ENCODE data around the gene RALGPS2.

Gene RALGPS2

DNA sequence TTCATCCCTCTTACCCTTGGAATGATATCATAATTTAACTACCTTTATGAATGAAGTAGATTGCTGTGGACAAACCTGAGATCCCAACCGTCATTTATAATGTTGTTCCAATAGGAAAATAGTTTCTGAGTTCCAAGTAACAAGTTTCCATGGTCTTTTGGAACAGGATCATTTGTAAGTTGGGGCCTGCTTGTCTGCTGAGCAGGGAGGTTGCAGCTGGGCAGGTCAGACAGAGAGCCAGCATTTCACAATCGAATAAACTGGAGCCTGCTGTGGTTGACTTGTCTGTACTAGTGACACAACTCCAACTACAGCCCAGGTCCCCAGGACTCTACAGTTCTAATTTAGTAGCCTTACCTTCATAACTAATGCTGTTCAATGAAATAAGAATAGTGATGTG is 18.6 kb upstream of the RALGPS2 start (continued):
- TF ChIP-seq ZNF768 (tag by site-specific recombination; IDR thresholded peaks at IDR 0.05) = no peak
- TF ChIP-seq ZIC2 (tag by site-specific recombination; IDR thresholded peaks at IDR 0.05) = no peak
- TF ChIP-seq, protein P1, sequence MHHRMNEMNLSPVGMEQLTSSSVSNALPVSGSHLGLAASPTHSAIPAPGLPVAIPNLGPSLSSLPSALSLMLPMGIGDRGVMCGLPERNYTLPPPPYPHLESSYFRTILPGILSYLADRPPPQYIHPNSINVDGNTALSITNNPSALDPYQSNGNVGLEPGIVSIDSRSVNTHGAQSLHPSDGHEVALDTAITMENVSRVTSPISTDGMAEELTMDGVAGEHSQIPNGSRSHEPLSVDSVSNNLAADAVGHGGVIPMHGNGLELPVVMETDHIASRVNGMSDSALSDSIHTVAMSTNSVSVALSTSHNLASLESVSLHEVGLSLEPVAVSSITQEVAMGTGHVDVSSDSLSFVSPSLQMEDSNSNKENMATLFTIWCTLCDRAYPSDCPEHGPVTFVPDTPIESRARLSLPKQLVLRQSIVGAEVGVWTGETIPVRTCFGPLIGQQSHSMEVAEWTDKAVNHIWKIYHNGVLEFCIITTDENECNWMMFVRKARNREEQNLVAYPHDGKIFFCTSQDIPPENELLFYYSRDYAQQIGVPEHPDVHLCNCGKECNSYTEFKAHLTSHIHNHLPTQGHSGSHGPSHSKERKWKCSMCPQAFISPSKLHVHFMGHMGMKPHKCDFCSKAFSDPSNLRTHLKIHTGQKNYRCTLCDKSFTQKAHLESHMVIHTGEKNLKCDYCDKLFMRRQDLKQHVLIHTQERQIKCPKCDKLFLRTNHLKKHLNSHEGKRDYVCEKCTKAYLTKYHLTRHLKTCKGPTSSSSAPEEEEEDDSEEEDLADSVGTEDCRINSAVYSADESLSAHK (tag by site-specific recombination; IDR thresholded peaks at IDR 0.05) = no peak
- TF ChIP-seq ZNF140 (tag by site-specific recombination; IDR thresholded peaks at IDR 0.05) = no peak
- TF ChIP-seq HOXD13 (CRISPR knock-in tag; IDR thresholded peaks at IDR 0.05; ENCODE audit: borderline replicate concordance) = no peak
- no peak for TF ChIP-seq ZFP41 (tag by site-specific recombination; IDR thresholded peaks at IDR 0.05; ENCODE audit: borderline replicate concordance)

DNA sequence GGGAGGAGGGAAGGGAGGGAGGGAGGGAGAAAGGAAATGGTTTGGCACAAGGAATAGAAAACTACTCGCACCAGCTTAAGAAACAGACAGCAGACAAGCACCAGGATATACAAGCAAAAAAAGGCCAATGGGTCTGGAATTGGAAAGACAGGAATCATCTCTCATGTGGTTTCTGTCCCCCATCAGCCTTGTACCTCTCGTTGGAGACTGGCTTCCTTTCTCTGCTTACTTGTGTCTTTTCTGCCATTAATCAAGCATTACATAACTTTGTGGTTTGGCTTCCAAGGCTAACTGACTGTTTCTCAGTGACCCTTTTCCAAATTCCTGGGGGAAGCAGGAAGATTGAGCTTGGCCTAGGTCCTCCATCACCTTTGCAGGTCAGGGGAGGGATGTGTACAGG is 11.8 kb upstream of the RALGPS2 start:
- CTCF ChIA-PET = no interaction called here

More for the DNA sequence above, 11.8 kb upstream of the RALGPS2 start:
- no peak for TF ChIP-seq ZNF416 (tag by site-specific recombination; IDR thresholded peaks at IDR 0.05)
- no peak for TF ChIP-seq ZNF610 (tag by site-specific recombination; IDR thresholded peaks at IDR 0.05; ENCODE audit: borderline replicate concordance)
- TF ChIP-seq ZNF785 (tag by site-specific recombination; IDR thresholded peaks at IDR 0.05) = no peak
- TF ChIP-seq, protein P2, sequence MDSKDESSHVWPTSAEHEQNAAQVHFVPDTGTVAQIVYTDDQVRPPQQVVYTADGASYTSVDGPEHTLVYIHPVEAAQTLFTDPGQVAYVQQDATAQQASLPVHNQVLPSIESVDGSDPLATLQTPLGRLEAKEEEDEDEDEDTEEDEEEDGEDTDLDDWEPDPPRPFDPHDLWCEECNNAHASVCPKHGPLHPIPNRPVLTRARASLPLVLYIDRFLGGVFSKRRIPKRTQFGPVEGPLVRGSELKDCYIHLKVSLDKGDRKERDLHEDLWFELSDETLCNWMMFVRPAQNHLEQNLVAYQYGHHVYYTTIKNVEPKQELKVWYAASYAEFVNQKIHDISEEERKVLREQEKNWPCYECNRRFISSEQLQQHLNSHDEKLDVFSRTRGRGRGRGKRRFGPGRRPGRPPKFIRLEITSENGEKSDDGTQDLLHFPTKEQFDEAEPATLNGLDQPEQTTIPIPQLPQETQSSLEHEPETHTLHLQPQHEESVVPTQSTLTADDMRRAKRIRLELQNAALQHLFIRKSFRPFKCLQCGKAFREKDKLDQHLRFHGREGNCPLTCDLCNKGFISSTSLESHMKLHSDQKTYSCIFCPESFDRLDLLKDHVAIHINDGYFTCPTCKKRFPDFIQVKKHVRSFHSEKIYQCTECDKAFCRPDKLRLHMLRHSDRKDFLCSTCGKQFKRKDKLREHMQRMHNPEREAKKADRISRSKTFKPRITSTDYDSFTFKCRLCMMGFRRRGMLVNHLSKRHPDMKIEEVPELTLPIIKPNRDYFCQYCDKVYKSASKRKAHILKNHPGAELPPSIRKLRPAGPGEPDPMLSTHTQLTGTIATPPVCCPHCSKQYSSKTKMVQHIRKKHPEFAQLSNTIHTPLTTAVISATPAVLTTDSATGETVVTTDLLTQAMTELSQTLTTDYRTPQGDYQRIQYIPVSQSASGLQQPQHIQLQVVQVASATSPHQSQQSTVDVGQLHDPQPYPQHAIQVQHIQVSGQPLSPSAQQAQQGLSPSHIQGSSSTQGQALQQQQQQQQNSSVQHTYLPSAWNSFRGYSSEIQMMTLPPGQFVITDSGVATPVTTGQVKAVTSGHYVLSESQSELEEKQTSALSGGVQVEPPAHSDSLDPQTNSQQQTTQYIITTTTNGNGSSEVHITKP (tag by site-specific recombination; IDR thresholded peaks at IDR 0.05) = no peak
- no peak for TF ChIP-seq ZNF394 (tag by site-specific recombination; IDR thresholded peaks at IDR 0.05; ENCODE audit: borderline replicate concordance)
- TF ChIP-seq ZNF48 (tag by site-specific recombination; IDR thresholded peaks at IDR 0.05) = no peak
- no peak for TF ChIP-seq ZNF555 (tag by site-specific recombination; conservative IDR thresholded peaks at IDR 0.05)
- TF ChIP-seq ZFP69B (tag by site-specific recombination; IDR thresholded peaks at IDR 0.05) = no peak
- TF ChIP-seq, protein P3, sequence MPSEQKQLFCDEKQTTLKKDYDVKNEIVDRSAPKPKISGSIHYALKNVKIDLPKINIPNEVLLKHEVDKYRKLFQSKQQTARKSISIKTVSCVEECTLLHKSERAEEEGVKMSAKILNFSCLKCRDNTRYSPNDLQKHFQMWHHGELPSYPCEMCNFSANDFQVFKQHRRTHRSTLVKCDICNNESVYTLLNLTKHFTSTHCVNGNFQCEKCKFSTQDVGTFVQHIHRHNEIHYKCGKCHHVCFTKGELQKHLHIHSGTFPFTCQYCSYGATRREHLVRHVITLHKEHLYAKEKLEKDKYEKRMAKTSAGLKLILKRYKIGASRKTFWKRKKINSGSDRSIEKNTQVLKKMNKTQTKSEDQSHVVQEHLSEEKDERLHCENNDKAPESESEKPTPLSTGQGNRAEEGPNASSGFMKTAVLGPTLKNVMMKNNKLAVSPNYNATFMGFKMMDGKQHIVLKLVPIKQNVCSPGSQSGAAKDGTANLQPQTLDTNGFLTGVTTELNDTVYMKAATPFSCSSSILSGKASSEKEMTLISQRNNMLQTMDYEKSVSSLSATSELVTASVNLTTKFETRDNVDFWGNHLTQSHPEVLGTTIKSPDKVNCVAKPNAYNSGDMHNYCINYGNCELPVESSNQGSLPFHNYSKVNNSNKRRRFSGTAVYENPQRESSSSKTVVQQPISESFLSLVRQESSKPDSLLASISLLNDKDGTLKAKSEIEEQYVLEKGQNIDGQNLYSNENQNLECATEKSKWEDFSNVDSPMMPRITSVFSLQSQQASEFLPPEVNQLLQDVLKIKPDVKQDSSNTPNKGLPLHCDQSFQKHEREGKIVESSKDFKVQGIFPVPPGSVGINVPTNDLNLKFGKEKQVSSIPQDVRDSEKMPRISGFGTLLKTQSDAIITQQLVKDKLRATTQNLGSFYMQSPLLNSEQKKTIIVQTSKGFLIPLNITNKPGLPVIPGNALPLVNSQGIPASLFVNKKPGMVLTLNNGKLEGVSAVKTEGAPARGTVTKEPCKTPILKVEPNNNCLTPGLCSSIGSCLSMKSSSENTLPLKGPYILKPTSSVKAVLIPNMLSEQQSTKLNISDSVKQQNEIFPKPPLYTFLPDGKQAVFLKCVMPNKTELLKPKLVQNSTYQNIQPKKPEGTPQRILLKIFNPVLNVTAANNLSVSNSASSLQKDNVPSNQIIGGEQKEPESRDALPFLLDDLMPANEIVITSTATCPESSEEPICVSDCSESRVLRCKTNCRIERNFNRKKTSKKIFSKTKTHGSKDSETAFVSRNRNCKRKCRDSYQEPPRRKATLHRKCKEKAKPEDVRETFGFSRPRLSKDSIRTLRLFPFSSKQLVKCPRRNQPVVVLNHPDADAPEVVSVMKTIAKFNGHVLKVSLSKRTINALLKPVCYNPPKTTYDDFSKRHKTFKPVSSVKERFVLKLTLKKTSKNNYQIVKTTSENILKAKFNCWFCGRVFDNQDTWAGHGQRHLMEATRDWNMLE (tag by site-specific recombination; conservative IDR thresholded peaks at IDR 0.05; ENCODE audit: low read depth) = no peak
- H3K4me1 ChIP-seq (ENCODE audit: control insufficient read depth, insufficient read depth, low read length) = no peaks in the 10 kb centered on the region
- no peak overlapping the region for H3K4me3 ChIP-seq (ENCODE audit: low read depth, low read length)
- H3K27ac ChIP-seq (ENCODE audit: extremely low read depth, low read depth, low read length) = no peak overlapping the region
- POLR2A ChIA-PET = no interaction called here
- no peaks in the 10 kb centered on the region for H3K9me3 ChIP-seq (ENCODE audit: control insufficient read depth, insufficient read depth, low read depth, low read length)
- no peaks in the 10 kb centered on the region for H3K36me3 ChIP-seq (ENCODE audit: control insufficient read depth in 2 of 2, insufficient read depth in 1 of 2, low read length in 2 of 2)

Data from HEK293 (cell line).